ENCODE results near the gene IL17RB.

The IL17RB gene

GRCh38 chr3:53885239-53885638 lies 38.9 kb downstream of the IL17RB start:
- H3K4me3 ChIP-seq (ENCODE audit: insufficient read depth, low read depth, low read length): no peak overlapping the region
- H3K27me3 ChIP-seq (ENCODE audit: control insufficient read depth, insufficient read depth, low read length, poor library complexity, severe bottlenecking): no peaks in the 10 kb centered on the region
- peaks cover 8% of the 10 kb centered on the region for H3K4me1 ChIP-seq (ENCODE audit: control insufficient read depth, insufficient read depth, low read length)
- WGBS, 2 experiments: 100% methylated on average over 2 of the region's 3 CpGs
- H3K27ac ChIP-seq (ENCODE audit: insufficient read depth, low read depth, low read length, poor library complexity, severe bottlenecking): no peak overlapping the region
- H3K9me3 ChIP-seq (ENCODE audit: control insufficient read depth, low read length): no peaks in the 10 kb centered on the region
- H3K36me3 ChIP-seq (ENCODE audit: control insufficient read depth, insufficient read depth, low read length): peaks cover 3% of the 10 kb centered on the region

GRCh38 chr3:53887446-53887845 lies 41.1 kb downstream of the IL17RB start:
- H3K27ac ChIP-seq (ENCODE audit: insufficient read depth, low read depth, low read length, poor library complexity, severe bottlenecking): no peak overlapping the region
- H3K36me3 ChIP-seq (ENCODE audit: control insufficient read depth, insufficient read depth, low read length): peaks cover 3% of the 10 kb centered on the region
- no peaks in the 10 kb centered on the region for H3K9me3 ChIP-seq (ENCODE audit: control insufficient read depth, low read length)
- no peak overlapping the region for H3K4me3 ChIP-seq (ENCODE audit: insufficient read depth, low read depth, low read length)
- no peaks in the 10 kb centered on the region for H3K27me3 ChIP-seq (ENCODE audit: control insufficient read depth, insufficient read depth, low read length, poor library complexity, severe bottlenecking)
- H3K4me1 ChIP-seq (ENCODE audit: control insufficient read depth, insufficient read depth, low read length): no peaks in the 10 kb centered on the region

- no peaks in the 10 kb centered on the region for H3K9me3 ChIP-seq (ENCODE audit: control insufficient read depth, low read length)
- no peaks in the 10 kb centered on the region for H3K4me1 ChIP-seq (ENCODE audit: control insufficient read depth, insufficient read depth, low read length)
- 100% methylated on average over 1 of the region's 1 CpG for WGBS, 2 experiments
- H3K36me3 ChIP-seq (ENCODE audit: control insufficient read depth, insufficient read depth, low read length): peaks cover 3% of the 10 kb centered on the region
- no peaks in the 10 kb centered on the region for H3K27me3 ChIP-seq (ENCODE audit: control insufficient read depth, insufficient read depth, low read length, poor library complexity, severe bottlenecking)
- no peak overlapping the region for H3K4me3 ChIP-seq (ENCODE audit: insufficient read depth, low read depth, low read length)
- no peak overlapping the region for H3K27ac ChIP-seq (ENCODE audit: insufficient read depth, low read depth, low read length, poor library complexity, severe bottlenecking)
Measured at GRCh38 chr3:53888232-53888631, 41.9 kb downstream of the IL17RB start.

- Histone ChIP-seq H3K36me3 (ENCODE audit: control insufficient read depth, insufficient read depth, low read length) (peaks cover 2% of the 10 kb centered on the region), H3K4me3 (ENCODE audit: insufficient read depth, low read depth, low read length) (peak overlapping the region; percentile 91), H3K27me3 (ENCODE audit: control insufficient read depth, insufficient read depth, low read length, poor library complexity, severe bottlenecking) (peaks cover 14% of the 10 kb centered on the region), H3K9me3 (ENCODE audit: control insufficient read depth, low read length) (no peaks in the 10 kb centered on the region), H3K27ac (ENCODE audit: insufficient read depth, low read depth, low read length, poor library complexity, severe bottlenecking) (peak overlapping the region; percentile 52), H3K4me1 (ENCODE audit: control insufficient read depth, insufficient read depth, low read length) (no peaks in the 10 kb centered on the region)
- 9% methylated on average over 21 of the region's 21 CpGs for WGBS, 2 experiments
Measured at GRCh38 chr3:53890726-53891475, 44.5 kb downstream of the IL17RB start.

- peaks cover 20% of the 10 kb centered on the region for H3K27me3 ChIP-seq (ENCODE audit: control insufficient read depth, insufficient read depth, low read length, poor library complexity, severe bottlenecking)
- peak within 1 kb of the TSS; percentile 77 for H3K27ac ChIP-seq (ENCODE audit: insufficient read depth, low read depth, low read length, poor library complexity, severe bottlenecking)
- no peaks in the 10 kb centered on the region for H3K36me3 ChIP-seq (ENCODE audit: control insufficient read depth, insufficient read depth, low read length)
- H3K4me1 ChIP-seq (ENCODE audit: control insufficient read depth, insufficient read depth, low read length): no peaks in the 10 kb centered on the region
- H3K9me3 ChIP-seq (ENCODE audit: control insufficient read depth, low read length): no peaks in the 10 kb centered on the region
- WGBS, 2 experiments: 1% methylated on average over 73 of the region's 73 CpGs
- peak within 1 kb of the TSS; percentile 91 for H3K4me3 ChIP-seq (ENCODE audit: insufficient read depth, low read depth, low read length)
Measured at GRCh38 chr3:53891497-53892285, 45.3 kb downstream of the IL17RB start, which contains the start of gene SELENOK. Gene SELENOK, minus strand, starts transcription at chr3:53891859.

GRCh38 chr3:53892286-53892637 lies 45.9 kb downstream of the IL17RB start:
- Histone ChIP-seq H3K27me3 (ENCODE audit: control insufficient read depth, insufficient read depth, low read length, poor library complexity, severe bottlenecking) (peaks cover 24% of the 10 kb centered on the region), H3K27ac (ENCODE audit: insufficient read depth, low read depth, low read length, poor library complexity, severe bottlenecking) (peak overlapping the region; percentile 77), H3K4me1 (ENCODE audit: control insufficient read depth, insufficient read depth, low read length) (no peaks in the 10 kb centered on the region), H3K4me3 (ENCODE audit: insufficient read depth, low read depth, low read length) (peak overlapping the region; percentile 91), H3K36me3 (ENCODE audit: control insufficient read depth, insufficient read depth, low read length) (no peaks in the 10 kb centered on the region), H3K9me3 (ENCODE audit: control insufficient read depth, low read length) (no peaks in the 10 kb centered on the region)
- WGBS, 2 experiments: 64 to 68% methylated on average over 4 of the region's 4 CpGs

GRCh38 chr3:53899750-53900149 lies 53.4 kb downstream of the IL17RB start:
- H3K9me3 ChIP-seq (ENCODE audit: control insufficient read depth, low read length): no peaks in the 10 kb centered on the region
- no peak overlapping the region for H3K4me3 ChIP-seq (ENCODE audit: insufficient read depth, low read depth, low read length)
- no peaks in the 10 kb centered on the region for H3K4me1 ChIP-seq (ENCODE audit: control insufficient read depth, insufficient read depth, low read length)
- no peaks in the 10 kb centered on the region for H3K36me3 ChIP-seq (ENCODE audit: control insufficient read depth, insufficient read depth, low read length)
- 68 to 80% methylated on average over 2 of the region's 2 CpGs for WGBS, 2 experiments
- no peak overlapping the region for H3K27ac ChIP-seq (ENCODE audit: insufficient read depth, low read depth, low read length, poor library complexity, severe bottlenecking)
- H3K27me3 ChIP-seq (ENCODE audit: control insufficient read depth, insufficient read depth, low read length, poor library complexity, severe bottlenecking): peaks cover 23% of the 10 kb centered on the region

DNA sequence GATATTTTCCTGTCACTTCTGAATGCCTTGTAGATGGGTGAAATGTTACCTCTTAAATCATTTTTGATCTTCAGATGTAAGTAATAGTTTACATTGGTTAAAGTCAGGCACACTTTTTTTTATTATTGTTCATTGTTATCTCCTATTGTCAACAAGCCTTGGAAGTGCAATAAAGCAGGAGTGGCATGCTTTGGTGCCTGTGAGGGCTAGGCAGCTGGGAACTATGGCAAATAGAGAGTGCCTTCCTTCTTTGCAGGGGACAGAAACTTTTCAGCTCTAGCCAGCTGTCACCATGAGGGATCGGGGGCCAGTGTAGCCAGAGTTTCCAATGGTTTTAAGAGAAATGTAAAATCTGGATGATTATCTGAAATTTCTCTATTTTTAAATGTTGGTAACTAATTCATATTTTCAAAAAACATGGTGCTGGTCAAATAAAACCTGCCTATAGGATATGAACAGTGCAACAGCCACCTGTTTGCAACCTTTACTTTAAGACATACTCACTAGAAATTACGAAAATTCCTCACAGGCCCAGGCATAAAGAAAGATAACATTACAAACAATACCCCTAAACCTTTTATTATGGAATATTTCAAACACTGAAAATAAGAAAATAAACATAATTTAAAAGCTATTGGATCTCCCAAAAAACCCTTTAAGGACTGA lies 54.4 kb downstream of the IL17RB start:
- WGBS, 2 experiments: 87 to 90% methylated on average over 2 of the region's 2 CpGs
- no peaks in the 10 kb centered on the region for H3K36me3 ChIP-seq (ENCODE audit: control insufficient read depth, insufficient read depth, low read length)
- peaks cover 15% of the 10 kb centered on the region for H3K27me3 ChIP-seq (ENCODE audit: control insufficient read depth, insufficient read depth, low read length, poor library complexity, severe bottlenecking)
- no peak overlapping the region for H3K4me3 ChIP-seq (ENCODE audit: insufficient read depth, low read depth, low read length)
- no peak overlapping the region for H3K27ac ChIP-seq (ENCODE audit: insufficient read depth, low read depth, low read length, poor library complexity, severe bottlenecking)
- H3K9me3 ChIP-seq (ENCODE audit: control insufficient read depth, low read length): no peaks in the 10 kb centered on the region
- H3K4me1 ChIP-seq (ENCODE audit: control insufficient read depth, insufficient read depth, low read length): no peaks in the 10 kb centered on the region

DNA sequence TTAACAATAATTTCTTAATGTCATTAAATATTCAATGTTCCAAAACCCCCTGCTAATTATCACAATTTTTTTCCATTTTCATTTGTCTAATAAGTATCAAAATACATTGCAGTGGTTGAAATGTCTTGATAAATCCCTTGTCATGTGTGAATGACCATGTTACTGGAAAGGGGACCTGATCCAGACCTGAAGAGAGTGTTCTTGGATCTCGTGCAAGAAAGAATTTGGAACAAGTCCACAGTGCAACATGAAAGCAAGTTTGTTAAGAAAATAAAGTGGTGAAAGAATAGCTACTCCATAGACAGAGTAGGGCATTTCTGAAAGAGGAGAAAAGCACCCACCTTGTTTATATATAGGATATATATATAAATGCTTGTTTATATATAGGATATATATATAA lies 55.7 kb downstream of the IL17RB start:
- H3K4me3 ChIP-seq (ENCODE audit: insufficient read depth, low read depth, low read length): no peak overlapping the region
- peaks cover 7% of the 10 kb centered on the region for H3K27me3 ChIP-seq (ENCODE audit: control insufficient read depth, insufficient read depth, low read length, poor library complexity, severe bottlenecking)
- H3K4me1 ChIP-seq (ENCODE audit: control insufficient read depth, insufficient read depth, low read length): no peaks in the 10 kb centered on the region
- H3K36me3 ChIP-seq (ENCODE audit: control insufficient read depth, insufficient read depth, low read length): no peaks in the 10 kb centered on the region
- H3K27ac ChIP-seq (ENCODE audit: insufficient read depth, low read depth, low read length, poor library complexity, severe bottlenecking): no peak overlapping the region
- 89 to 90% methylated on average over 1 of the region's 1 CpG for WGBS, 2 experiments
- H3K9me3 ChIP-seq (ENCODE audit: control insufficient read depth, low read length): no peaks in the 10 kb centered on the region

DNA sequence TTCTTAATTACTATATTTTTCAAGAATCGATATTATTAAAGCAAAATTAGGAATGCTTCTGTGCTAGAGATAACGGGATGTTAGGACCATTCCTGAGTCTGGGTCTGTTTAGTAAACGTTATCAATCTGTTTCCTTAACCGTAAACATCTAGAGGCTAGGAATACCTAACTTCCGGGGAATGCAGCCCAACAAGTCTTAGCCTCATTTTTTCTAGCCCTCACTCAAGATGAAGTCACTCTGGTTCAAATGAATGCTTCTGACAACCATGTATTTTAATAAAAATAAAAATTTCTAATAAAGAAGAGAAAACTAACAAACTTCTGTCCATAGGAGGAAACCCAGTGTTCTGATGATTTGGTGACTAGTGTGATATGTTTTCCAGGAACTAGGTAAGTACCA lies 56.3 kb downstream of the IL17RB start:
- H3K4me1 ChIP-seq (ENCODE audit: control insufficient read depth, insufficient read depth, low read length): no peaks in the 10 kb centered on the region
- H3K27ac ChIP-seq (ENCODE audit: insufficient read depth, low read depth, low read length, poor library complexity, severe bottlenecking): no peak overlapping the region
- 95 to 98% methylated on average over 4 to 5 of the region's 5 CpGs for WGBS, 2 experiments
- peaks cover under 1% of the 10 kb centered on the region for H3K27me3 ChIP-seq (ENCODE audit: control insufficient read depth, insufficient read depth, low read length, poor library complexity, severe bottlenecking)
- H3K9me3 ChIP-seq (ENCODE audit: control insufficient read depth, low read length): no peaks in the 10 kb centered on the region
- no peak overlapping the region for H3K4me3 ChIP-seq (ENCODE audit: insufficient read depth, low read depth, low read length)
- no peaks in the 10 kb centered on the region for H3K36me3 ChIP-seq (ENCODE audit: control insufficient read depth, insufficient read depth, low read length)
